Astrocyte of the spinal cord (primary cell): ENCODE measurements around the gene MPP2.

Source experiments
- DNase-seq: peaks from one replicate; pipeline ENCODE4 v3.0.0; 2011; ENCODE audit warnings: low read depth, low spot score
- H3K4me3 ChIP-seq: 2 replicates; pipeline ENCODE4 v1.5.1; 2011; ENCODE audit warnings: low read depth, mild to moderate bottlenecking, low read length, moderate library complexity
- in situ Hi-C: cut with HindIII; loops from 2 replicates; pipeline ENCODE4 v1.10.0; 2017; ENCODE audit warnings: low sequenced_read_pairs
- TF ChIP-seq, protein P1 (sequence below): IDR thresholded peaks from 2 replicates; pipeline ENCODE4 v1.5.1; 2012; ENCODE audit warnings: low read depth, mild to moderate bottlenecking, low read length, inconsistent platforms

Gene MPP2, protein sequence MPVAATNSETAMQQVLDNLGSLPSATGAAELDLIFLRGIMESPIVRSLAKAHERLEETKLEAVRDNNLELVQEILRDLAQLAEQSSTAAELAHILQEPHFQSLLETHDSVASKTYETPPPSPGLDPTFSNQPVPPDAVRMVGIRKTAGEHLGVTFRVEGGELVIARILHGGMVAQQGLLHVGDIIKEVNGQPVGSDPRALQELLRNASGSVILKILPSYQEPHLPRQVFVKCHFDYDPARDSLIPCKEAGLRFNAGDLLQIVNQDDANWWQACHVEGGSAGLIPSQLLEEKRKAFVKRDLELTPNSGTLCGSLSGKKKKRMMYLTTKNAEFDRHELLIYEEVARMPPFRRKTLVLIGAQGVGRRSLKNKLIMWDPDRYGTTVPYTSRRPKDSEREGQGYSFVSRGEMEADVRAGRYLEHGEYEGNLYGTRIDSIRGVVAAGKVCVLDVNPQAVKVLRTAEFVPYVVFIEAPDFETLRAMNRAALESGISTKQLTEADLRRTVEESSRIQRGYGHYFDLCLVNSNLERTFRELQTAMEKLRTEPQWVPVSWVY

GRCh38 chr17:43907425-43907981 lies at the start of gene MPP2:
Gene MPP2 (minus strand): TSS chr17:43907536. CDS start chr17:43904460, 3,076 bp downstream.
- TF ChIP-seq, protein P1, sequence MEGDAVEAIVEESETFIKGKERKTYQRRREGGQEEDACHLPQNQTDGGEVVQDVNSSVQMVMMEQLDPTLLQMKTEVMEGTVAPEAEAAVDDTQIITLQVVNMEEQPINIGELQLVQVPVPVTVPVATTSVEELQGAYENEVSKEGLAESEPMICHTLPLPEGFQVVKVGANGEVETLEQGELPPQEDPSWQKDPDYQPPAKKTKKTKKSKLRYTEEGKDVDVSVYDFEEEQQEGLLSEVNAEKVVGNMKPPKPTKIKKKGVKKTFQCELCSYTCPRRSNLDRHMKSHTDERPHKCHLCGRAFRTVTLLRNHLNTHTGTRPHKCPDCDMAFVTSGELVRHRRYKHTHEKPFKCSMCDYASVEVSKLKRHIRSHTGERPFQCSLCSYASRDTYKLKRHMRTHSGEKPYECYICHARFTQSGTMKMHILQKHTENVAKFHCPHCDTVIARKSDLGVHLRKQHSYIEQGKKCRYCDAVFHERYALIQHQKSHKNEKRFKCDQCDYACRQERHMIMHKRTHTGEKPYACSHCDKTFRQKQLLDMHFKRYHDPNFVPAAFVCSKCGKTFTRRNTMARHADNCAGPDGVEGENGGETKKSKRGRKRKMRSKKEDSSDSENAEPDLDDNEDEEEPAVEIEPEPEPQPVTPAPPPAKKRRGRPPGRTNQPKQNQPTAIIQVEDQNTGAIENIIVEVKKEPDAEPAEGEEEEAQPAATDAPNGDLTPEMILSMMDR, result peak; percentile 24
- in situ Hi-C loops, result no loop called here
- DNase-seq, result peak; percentile 72
- peak within 1 kb of the TSS; percentile 61 for H3K4me3 ChIP-seq

DNA sequence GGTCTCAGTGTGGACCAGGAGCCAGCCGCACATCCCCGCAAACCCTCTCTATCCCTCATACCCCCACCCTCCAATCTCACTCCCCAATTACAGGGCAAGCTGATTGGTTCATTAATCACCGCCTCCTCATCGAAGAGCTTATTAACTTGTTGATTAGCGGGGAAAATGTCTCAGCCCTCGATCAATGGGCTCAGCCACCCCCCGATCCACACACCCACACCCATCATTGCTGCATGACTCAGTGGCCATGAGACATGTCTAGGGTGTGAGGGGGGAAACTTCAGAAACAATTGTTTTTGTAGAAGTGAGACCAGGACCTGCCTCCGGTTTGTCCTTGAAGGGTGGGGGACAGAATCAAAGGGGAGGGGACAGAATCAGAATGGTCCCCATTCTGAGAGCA lies 48.9 kb upstream of the MPP2 start:
- in situ Hi-C loops, result no loop called here
- TF ChIP-seq, protein P1, result no peak
- DNase-seq, result no peak

DNA sequence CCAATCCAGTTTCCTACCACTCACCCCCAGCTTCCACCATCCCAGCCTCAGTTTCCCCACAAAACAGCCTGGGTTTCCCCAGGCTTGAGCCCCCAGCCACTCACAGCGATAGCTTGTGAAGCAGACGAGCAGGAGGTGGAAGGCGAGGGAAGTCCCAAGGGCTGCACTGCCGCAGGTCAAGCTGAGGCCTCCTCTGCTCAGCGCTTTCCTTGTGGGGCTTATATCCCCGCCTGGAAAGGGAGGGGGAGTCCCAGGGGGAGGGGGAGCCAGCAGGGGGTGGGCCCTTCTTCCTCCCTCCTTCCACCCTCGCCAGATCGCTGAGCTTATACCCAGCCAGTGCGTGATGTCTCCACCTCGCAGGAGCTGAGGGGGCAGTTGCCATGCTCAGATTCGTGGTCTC lies 46.4 kb upstream of the MPP2 start, which contains the start of gene PYY:
TSS of gene PYY (minus strand) at position 195 of the 400 bp plus-strand sequence. CDS start 457 bp downstream, outside the sequence.
- no peak within 1 kb of the TSS for H3K4me3 ChIP-seq
- TF ChIP-seq, protein P1, result no peak
- DNase-seq, result no peak
- in situ Hi-C loops, result no loop called here

More for the DNA sequence above, 48.9 kb upstream of the MPP2 start:
- no peak overlapping the region for H3K4me3 ChIP-seq

DNA sequence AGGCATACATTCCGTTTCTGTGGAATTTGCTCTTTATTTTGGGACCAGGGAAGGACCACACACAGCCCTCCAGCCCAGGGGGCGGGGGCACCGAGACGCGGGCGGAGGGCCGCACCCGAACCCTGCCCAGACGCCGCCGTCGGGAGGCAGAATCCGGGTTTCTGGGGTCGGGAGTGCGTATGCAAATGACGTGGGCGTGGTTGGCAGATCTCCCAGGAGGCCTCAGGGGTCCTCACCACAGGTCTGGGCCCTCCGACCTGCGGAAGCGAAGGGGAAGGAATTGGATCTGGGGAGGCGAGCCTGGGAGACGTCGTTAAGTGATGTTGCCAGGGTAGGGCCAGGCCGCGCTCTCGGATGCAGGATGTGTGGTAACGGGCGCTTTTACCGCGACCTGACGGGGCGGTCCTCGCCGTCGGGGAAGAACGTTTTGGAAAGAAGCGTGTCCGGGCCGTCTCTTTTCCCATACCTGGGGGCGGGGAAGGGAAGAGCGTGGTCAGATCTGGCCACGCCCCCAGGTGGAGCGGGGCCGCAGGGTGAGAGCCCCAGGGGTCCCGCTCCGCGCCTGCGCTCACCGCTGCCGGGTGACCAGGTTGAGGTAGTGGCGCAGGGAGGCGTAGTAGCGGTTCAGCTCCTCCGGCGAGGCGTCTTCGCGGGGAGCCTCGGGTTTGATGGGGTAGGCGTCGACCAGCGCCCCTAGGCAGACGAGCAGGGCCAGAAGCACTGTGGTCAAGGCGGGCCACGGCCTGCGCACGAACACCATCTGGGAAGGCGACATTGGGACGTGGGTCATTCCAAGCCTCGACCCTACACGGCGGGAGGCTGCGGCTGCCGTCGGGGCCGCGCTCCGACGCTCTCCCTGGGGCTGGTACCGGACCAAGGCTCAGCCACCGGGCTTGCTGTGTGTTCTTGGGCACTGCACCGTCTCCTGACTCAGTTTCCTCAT lies 45.7 kb upstream of the MPP2 start:
- TF ChIP-seq, protein P1, result no peak
- in situ Hi-C loops, result no loop called here
- no peak for DNase-seq
- H3K4me3 ChIP-seq, result no peak overlapping the region

- TF ChIP-seq, protein P1, result no peak
- in situ Hi-C loops, result no loop called here
- H3K4me3 ChIP-seq, result no peak overlapping the region
- DNase-seq, result no peak
These were observed 45.0 kb upstream of the MPP2 start for GRCh38 chr17:43952351-43952723.

- H3K4me3 ChIP-seq, result no peak overlapping the region
- DNase-seq, result no peak
- in situ Hi-C loops, result no loop called here
- TF ChIP-seq, protein P1, result no peak
These were observed 44.4 kb upstream of the MPP2 start for GRCh38 chr17:43951750-43952149.
